GM08714 (cell line): ENCODE results near the gene SIGLEC14.
"Not testable (repeated sequence)": the region's sequence is repeated elsewhere in the genome, so short reads cannot be mapped to it uniquely, and the experiment has no call there.

Source experiments
- H3K4me3 ChIP-seq: fragments of 200-500 bp; sonication (Bioruptor generic); 2 replicates; pipeline ENCODE4 v1.5.1; 2014; ENCODE audit warnings: mild to moderate bottlenecking, low read length, inconsistent platforms
- ZNF274 ChIP-seq: IDR thresholded peaks from 2 replicates; pipeline ENCODE4 v1.6.1; 2012; ENCODE audit warnings: mild to moderate bottlenecking, low read depth, low read length

Gene SIGLEC14

GRCh38 chr19:51687791-51688670, 41.4 kb upstream of the SIGLEC14 start:
- H3K4me3 ChIP-seq, result no peak overlapping the region
- TF ChIP-seq ZNF274, result no peak

GRCh38 chr19:51686171-51686570, 39.5 kb upstream of the SIGLEC14 start:
- no peak overlapping the region for H3K4me3 ChIP-seq
- TF ChIP-seq ZNF274, result no peak

GRCh38 chr19:51681286-51681941, 34.8 kb upstream of the SIGLEC14 start:
- no peak for TF ChIP-seq ZNF274
- H3K4me3 ChIP-seq, result no peak overlapping the region

GRCh38 chr19:51680474-51680873, 33.8 kb upstream of the SIGLEC14 start:
- no peak for TF ChIP-seq ZNF274
- H3K4me3 ChIP-seq, result no peak overlapping the region

GRCh38 chr19:51676566-51677083, 30.0 kb upstream of the SIGLEC14 start:
- no peak for TF ChIP-seq ZNF274
- no peak overlapping the region for H3K4me3 ChIP-seq

GRCh38 chr19:51675911-51676565, 29.4 kb upstream of the SIGLEC14 start:
- not testable (repeated sequence) for H3K4me3 ChIP-seq

GRCh38 chr19:51668216-51668615, 21.6 kb upstream of the SIGLEC14 start:
- no peak for TF ChIP-seq ZNF274
- H3K4me3 ChIP-seq, result no peak overlapping the region

- no peak overlapping the region for H3K4me3 ChIP-seq
- TF ChIP-seq ZNF274, result no peak
Measured at GRCh38 chr19:51664997-51665396, 18.4 kb upstream of the SIGLEC14 start.

GRCh38 chr19:51664131-51664530, 17.5 kb upstream of the SIGLEC14 start:
- no peak overlapping the region for H3K4me3 ChIP-seq
- TF ChIP-seq ZNF274, result no peak

GRCh38 chr19:51663650-51664049, 17.0 kb upstream of the SIGLEC14 start:
- no peak for TF ChIP-seq ZNF274
- no peak overlapping the region for H3K4me3 ChIP-seq

GRCh38 chr19:51660975-51661600, 14.5 kb upstream of the SIGLEC14 start:
- no peak for TF ChIP-seq ZNF274

GRCh38 chr19:51654783-51655182, 8.2 kb upstream of the SIGLEC14 start:
- no peak for TF ChIP-seq ZNF274
- no peak overlapping the region for H3K4me3 ChIP-seq

More at GRCh38 chr19:51660975-51661600, 14.5 kb upstream of the SIGLEC14 start:
- no peak overlapping the region for H3K4me3 ChIP-seq

- no peak overlapping the region for H3K4me3 ChIP-seq
- TF ChIP-seq ZNF274, result no peak
Measured at GRCh38 chr19:51653162-51653561, 6.5 kb upstream of the SIGLEC14 start.

- TF ChIP-seq ZNF274, result no peak
Measured at GRCh38 chr19:51652266-51652665, 5.6 kb upstream of the SIGLEC14 start.

More at GRCh38 chr19:51652266-51652665, 5.6 kb upstream of the SIGLEC14 start:
- no peak overlapping the region for H3K4me3 ChIP-seq
